HepG2 (cell line): Measurements from ENCODE around the gene PUM1. TPM values are rescaled to one million over a fixed set of nuclear protein-coding genes. Genes with fewer than 3 reads are reported as not detected.

Experiments
- ATAC-seq: fragments of 200-7000 bp; cut with Tn5 transposase; 3 replicates; pipeline ENCODE4 v1.9.1; 2020; ENCODE audit warnings: mild to moderate bottlenecking, moderate library complexity
- BruUV-seq: library from RNA; stranded (reverse); fragments of 400-500 nt; replicated peaks from 2 replicates; lab custom pipeline; 2021; lab: Mats Ljungman, UMichigan
- CTCF ChIA-PET: fragments of 300-600 bp; formaldehyde crosslinking; extraction: SDS; loops from one replicate; lab custom pipeline; 2021; ENCODE audit warnings: low total read pairs, inconsistent platforms, low intra/inter-chr PET ratio; lab: Yijun Ruan, JAX
- POLR2A ChIA-PET: fragments of 350-600 bp; sonication (Branson Sonifier 250); formaldehyde crosslinking; loops from one replicate; lab custom pipeline; 2020; ENCODE audit warnings: antibody characterized with exemption, inconsistent platforms; lab: Yijun Ruan, JAX
- DNase-seq: peaks from one replicate; pipeline ENCODE4 v3.0.0-alpha.2; 2015; ENCODE audit warnings: low spot score
- FAIRE-seq: peaks from 3 replicates; lab custom pipeline; 2011; peaks lifted over from hg19 to GRCh38; lab: Jason Lieb, UNC
- H2AFZ ChIP-seq: one replicate; pipeline ENCODE4 v1.6.1; 2011; ENCODE audit warnings: low read length, inconsistent platforms
- H3K27ac ChIP-seq: fragments of 300-600 bp; 3 replicates; pipeline ENCODE4 v1.8.0; 2011; ENCODE audit warnings: mixed run types, mild to moderate bottlenecking, mixed read lengths, low read length, inconsistent platforms; ENCODE audit not compliant: insufficient read depth; ENCODE audit errors: extremely low read length
- H3K27me3 ChIP-seq, 2 experiments: fragments of 200-600 bp in 1 of 2; 2 replicates in 1 of 2; 3 replicates in 1 of 2; pipeline versions ENCODE4 v1.6.0 to v1.8.0; 2011; ENCODE audit warnings: low read length in 2 of 2, mild to moderate bottlenecking in 2 of 2, moderate library complexity in 2 of 2, inconsistent platforms in 1 of 2; ENCODE audit not compliant: insufficient read depth in 2 of 2, control insufficient read depth in 1 of 2
- H3K36me3 ChIP-seq, 2 experiments: fragments of 200-600 bp in 1 of 2; replicated peaks in 1 of 2; 2 replicates in 1 of 2; 3 replicates in 1 of 2; pipeline versions ENCODE4 v1.5.1 to v1.8.0; 2011; ENCODE audit warnings: low read length in 2 of 2, inconsistent platforms in 1 of 2; ENCODE audit not compliant: insufficient read depth in 2 of 2, control insufficient read depth in 1 of 2
- H3K4me1 ChIP-seq: 2 replicates; pipeline ENCODE4 v1.5.1; 2012; ENCODE audit warnings: low read length, inconsistent platforms; ENCODE audit not compliant: insufficient read depth
- H3K4me2 ChIP-seq: 2 replicates; pipeline ENCODE4 v1.6.0; 2011; ENCODE audit warnings: low read depth, low read length, inconsistent platforms
- H3K4me3 ChIP-seq, 3 experiments: fragments of 200-600 bp in 1 of 3; sonication (generic), shearing (Covaris generic) in 1 of 3; replicated peaks in 1 of 3; 2 replicates each; pipeline ENCODE4 v1.5.1; 2011 to 2016; ENCODE audit warnings: low read length in 3 of 3, inconsistent platforms in 2 of 3, low read depth in 2 of 3, mild to moderate bottlenecking in 2 of 3, control low read depth in 1 of 3, mixed read lengths in 1 of 3; ENCODE audit not compliant: insufficient read depth in 1 of 3
- H3K79me2 ChIP-seq: one replicate; pipeline ENCODE4 v1.6.1; 2011; ENCODE audit warnings: low read length, inconsistent platforms; ENCODE audit not compliant: insufficient read depth
- H3K9ac ChIP-seq: 2 replicates; pipeline ENCODE4 v1.6.0; 2011; ENCODE audit warnings: mild to moderate bottlenecking, low read depth, low read length, inconsistent platforms; ENCODE audit not compliant: insufficient read depth
- H3K9me3 ChIP-seq: 2 replicates; pipeline ENCODE4 v1.5.1; 2012; ENCODE audit warnings: mild to moderate bottlenecking, low read length
- H4K20me1 ChIP-seq: 2 replicates; pipeline ENCODE4 v1.6.0; 2011; ENCODE audit warnings: inconsistent platforms, mild to moderate bottlenecking, low read length, moderate library complexity; ENCODE audit not compliant: insufficient read depth
- CCAR2 ChIP-seq: fragments of 200-400 bp; formaldehyde crosslinking; optimal IDR thresholded peaks from 2 replicates; pipeline ENCODE3; 2018; ENCODE audit warnings: low read depth, mild to moderate bottlenecking, low read length, moderate library complexity
- GATAD2A ChIP-seq: IDR thresholded peaks from 2 replicates; pipeline ENCODE4 v1.6.1; 2016
- HDAC1 ChIP-seq: sonication (generic); formaldehyde crosslinking; IDR thresholded peaks from 2 replicates; pipeline ENCODE4 v1.5.1; 2020; ENCODE audit warnings: mild to moderate bottlenecking, missing genetic modification reagents
- HNF4A ChIP-seq: sonication (generic); formaldehyde crosslinking; IDR thresholded peaks from 2 replicates; pipeline ENCODE4 v1.4.0; 2020; ENCODE audit warnings: missing genetic modification reagents
- HNF4G ChIP-seq, 2 experiments: sonication (generic) in 1 of 2; formaldehyde crosslinking in 1 of 2; IDR thresholded peaks; 2 replicates each; pipeline versions ENCODE4 v1.4.0 to v1.6.1; 2011 to 2020; ENCODE audit warnings: borderline replicate concordance in 2 of 2, low read depth in 2 of 2, mild to moderate bottlenecking in 2 of 2, low read length in 1 of 2, missing genetic modification reagents in 1 of 2, moderate library complexity in 1 of 2
- HOXD1 ChIP-seq: sonication (generic); formaldehyde crosslinking; IDR thresholded peaks from 2 replicates; pipeline ENCODE4 v1.5.0; 2020; ENCODE audit warnings: missing genetic modification reagents
- ISL2 ChIP-seq: sonication (generic); formaldehyde crosslinking; IDR thresholded peaks from 2 replicates; pipeline ENCODE4 v1.5.0; 2020; ENCODE audit warnings: missing genetic modification reagents
- JARID2 ChIP-seq: sonication (generic); formaldehyde crosslinking; IDR thresholded peaks from 2 replicates; pipeline ENCODE4 v1.8.1; 2023; ENCODE audit warnings: missing genetic modification reagents, inconsistent platforms; ENCODE audit not compliant: insufficient replicate concordance
- KLF12 ChIP-seq: sonication (generic); formaldehyde crosslinking; IDR thresholded peaks from 2 replicates; pipeline ENCODE4 v1.4.0; 2020; ENCODE audit warnings: missing genetic modification reagents, borderline replicate concordance
- MED1 ChIP-seq: sonication (generic); formaldehyde crosslinking; IDR thresholded peaks from 2 replicates; pipeline ENCODE4 v1.4.0; 2020; ENCODE audit warnings: missing genetic modification reagents
- NONO ChIP-seq, 2 experiments: fragments of 450-650 bp in 1 of 2; sonication (generic) in 1 of 2; formaldehyde crosslinking in 1 of 2; IDR thresholded peaks in 1 of 2; conservative IDR thresholded peaks in 1 of 2; 2 replicates each; pipeline versions ENCODE4 v1.6.1 to v1.8.0; 2017 to 2022; ENCODE audit warnings: mild to moderate bottlenecking in 1 of 2, missing genetic modification reagents in 1 of 2, moderate library complexity in 1 of 2
- NR2C2 ChIP-seq: sonication (generic); formaldehyde crosslinking; IDR thresholded peaks from 2 replicates; pipeline ENCODE4 v1.4.0; 2020; ENCODE audit warnings: missing genetic modification reagents, mild to moderate bottlenecking, moderate library complexity, borderline replicate concordance
- PCBP2 ChIP-seq: fragments of 200-400 bp; formaldehyde crosslinking; optimal IDR thresholded peaks from 2 replicates; pipeline ENCODE3; 2018; ENCODE audit warnings: low read length, low read depth; ENCODE audit not compliant: poor library complexity, severe bottlenecking
- PHF20 ChIP-seq: sonication (generic); formaldehyde crosslinking; IDR thresholded peaks from 2 replicates; pipeline ENCODE4 v1.5.0; 2020; ENCODE audit warnings: mild to moderate bottlenecking, missing genetic modification reagents
- RARA ChIP-seq: IDR thresholded peaks from 2 replicates; pipeline ENCODE4 v1.6.1; 2016; ENCODE audit warnings: missing genetic modification reagents, missing compliant biosample characterization
- REXO4 ChIP-seq: sonication (generic); formaldehyde crosslinking; IDR thresholded peaks from 2 replicates; pipeline ENCODE4 v1.8.0; 2022; ENCODE audit warnings: missing genetic modification reagents, mild to moderate bottlenecking, borderline replicate concordance
- SPEN ChIP-seq: sonication (generic); formaldehyde crosslinking; IDR thresholded peaks from 2 replicates; pipeline ENCODE4 v1.5.1; 2020; ENCODE audit warnings: low read depth, mild to moderate bottlenecking, missing genetic modification reagents
- TBL1XR1 ChIP-seq: fragments of 150-350 bp; IDR thresholded peaks from 2 replicates; pipeline ENCODE4 v1.6.1; 2014; ENCODE audit warnings: borderline replicate concordance, low read length; ENCODE audit not compliant: partially characterized antibody
- TOPORS ChIP-seq: sonication (generic); formaldehyde crosslinking; IDR thresholded peaks from 2 replicates; pipeline ENCODE4 v1.8.0; 2023; ENCODE audit warnings: mild to moderate bottlenecking, missing genetic modification reagents
- U2AF2 ChIP-seq: fragments of 200-400 bp; formaldehyde crosslinking; IDR thresholded peaks from 2 replicates; pipeline ENCODE4 v1.6.1; 2017; ENCODE audit warnings: low read depth, mild to moderate bottlenecking, low read length
- ZFX ChIP-seq: sonication (generic); formaldehyde crosslinking; IDR thresholded peaks from 2 replicates; pipeline ENCODE4 v1.4.0; 2020; ENCODE audit warnings: mild to moderate bottlenecking, low read depth, missing genetic modification reagents, moderate library complexity
- WGBS: methylation state at CpG from one replicate; pipeline ENCODE4 v1.1.6; 2017; ENCODE audit warnings: low lambda C conversion rate; 5-methylcytosine and 5-hydroxymethylcytosine counted together
- in situ Hi-C: cut with HindIII; loops from 2 replicates; pipeline ENCODE4 v1.10.0; 2017; ENCODE audit warnings: low pct_unique_long_range_greater_than_20kb; ENCODE audit not compliant: extremely low pct_ligation_motif_present
- intact Hi-C: fragments of 100-400 bp; cut with micrococcal nuclease; formaldehyde crosslinking; loops from one replicate; pipeline ENCODE4 v1.10.0; 2022; ENCODE audit not compliant: unreplicated experiment
- polyA plus RNA-seq, 8 experiments: library from polyadenylated mRNA; depleted of rRNA in 3 of 8; stranded (reverse) in 7 of 8; unstranded in 1 of 8; fragments of >200 nt; fragmentation: Illumina TruSeq in 4 of 8; extraction: Trizol in 4 of 8; gene quantifications; 2 replicates each; pipeline versions ENCODE4 v1.2.1 to v1.2.3, GENCODE V29; 2011 to 2016; ENCODE audit warnings: low read depth in 4 of 8, missing spikeins in 1 of 8, mixed read lengths in 1 of 8; ENCODE audit not compliant: insufficient read depth in 1 of 8
- total RNA-seq, 5 experiments: library from RNA; depleted of rRNA; stranded (reverse); fragments of >200 nt; fragmentation: Illumina TruSeq; extraction: Trizol; gene quantifications; 2 replicates each; pipeline ENCODE4 v1.2.3, GENCODE V29; 2016; ENCODE audit warnings: low read depth in 1 of 5
- TF ChIP-seq, protein P1 (sequence below): sonication (generic); formaldehyde crosslinking; IDR thresholded peaks from 2 replicates; pipeline ENCODE4 v1.8.0; 2022; ENCODE audit warnings: mild to moderate bottlenecking, missing genetic modification reagents, moderate library complexity
- TF ChIP-seq, protein P2 (sequence below): sonication (generic); formaldehyde crosslinking; IDR thresholded peaks from 2 replicates; pipeline ENCODE4 v1.9.0; 2022; ENCODE audit warnings: low read depth, missing genetic modification reagents

PUM1 gene
- total and polyA plus RNA-seq, 2 of the 13 experiments (the other 11 are each of a cell fraction or from before 2014, with no cell fraction given): 64.7 to 91.0 TPM

DNA sequence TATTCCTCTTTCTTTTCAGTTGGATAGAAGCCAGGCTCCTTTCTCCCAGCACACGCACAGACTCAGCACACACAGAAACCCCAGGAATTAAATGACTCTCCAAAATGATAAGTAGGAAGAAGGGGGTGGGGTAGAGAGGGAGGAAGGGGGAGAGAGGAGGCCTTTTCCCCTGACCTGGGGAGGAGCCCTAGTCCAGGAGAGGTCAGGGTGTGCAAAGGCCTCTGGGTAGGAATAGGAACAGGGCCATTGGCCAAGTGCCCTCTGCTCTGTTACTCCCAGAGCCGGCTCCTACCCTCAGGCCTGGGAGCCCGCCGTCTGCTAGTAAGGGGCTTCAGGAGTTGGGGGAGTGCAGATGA lies 35.6 kb upstream of the PUM1 start:
- no peaks in the 10 kb centered on the region for H3K36me3 ChIP-seq
- WGBS: 3% methylated on average over 4 of the region's 4 CpGs
- POLR2A ChIA-PET: interaction anchor here (1.5 kb wide), 1 partner anchor 10 kb away, joined by 4 read pairs; no protein-coding TSS in a partner anchor
- H3K79me2 ChIP-seq: no peaks in the 10 kb centered on the region
- FAIRE-seq: no peak
- CTCF ChIA-PET: no interaction called here
- DNase-seq: peak; percentile 33
- peaks cover 47% of the 10 kb centered on the region for H3K4me1 ChIP-seq
- H3K4me2 ChIP-seq: peak overlapping the region; percentile 74
- H3K27me3 ChIP-seq: no peaks in the 10 kb centered on the region
- no peaks in the 10 kb centered on the region for H4K20me1 ChIP-seq
- peak overlapping the region; percentile 49 for H3K27ac ChIP-seq
- no TSS peak for BruUV-seq
- H3K9me3 ChIP-seq: no peaks in the 10 kb centered on the region
- H2AFZ ChIP-seq: peak overlapping the region; percentile 90
- intact Hi-C loops (no loop called here), in situ Hi-C loops (no loop called here)
- ATAC-seq: peak; percentile 78
- peak overlapping the region; percentile 2 to 36 (median 31); a peak in 3 of 6 replicates for H3K4me3 ChIP-seq
- H3K9ac ChIP-seq: peak overlapping the region; percentile 49; the same call in 1 of the 2 replicates
- TF ChIP-seq GATAD2A (CRISPR knock-in tag): peak; percentile 60; the same call in 1 of the 2 replicates
- 0 out of 2 replicates have a peak, but pooled peaks have one; percentile 24 for TF ChIP-seq KLF12 (CRISPR knock-in tag)
- TF ChIP-seq, protein P1, sequence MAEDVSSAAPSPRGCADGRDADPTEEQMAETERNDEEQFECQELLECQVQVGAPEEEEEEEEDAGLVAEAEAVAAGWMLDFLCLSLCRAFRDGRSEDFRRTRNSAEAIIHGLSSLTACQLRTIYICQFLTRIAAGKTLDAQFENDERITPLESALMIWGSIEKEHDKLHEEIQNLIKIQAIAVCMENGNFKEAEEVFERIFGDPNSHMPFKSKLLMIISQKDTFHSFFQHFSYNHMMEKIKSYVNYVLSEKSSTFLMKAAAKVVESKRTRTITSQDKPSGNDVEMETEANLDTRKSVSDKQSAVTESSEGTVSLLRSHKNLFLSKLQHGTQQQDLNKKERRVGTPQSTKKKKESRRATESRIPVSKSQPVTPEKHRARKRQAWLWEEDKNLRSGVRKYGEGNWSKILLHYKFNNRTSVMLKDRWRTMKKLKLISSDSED (CRISPR knock-in tag): no peak
- TF ChIP-seq NONO (IDR thresholded peaks at IDR 0.05): no peak
- no peak for TF ChIP-seq NONO (CRISPR knock-in tag; conservative IDR thresholded peaks at IDR 0.05)
- TF ChIP-seq, protein P2, sequence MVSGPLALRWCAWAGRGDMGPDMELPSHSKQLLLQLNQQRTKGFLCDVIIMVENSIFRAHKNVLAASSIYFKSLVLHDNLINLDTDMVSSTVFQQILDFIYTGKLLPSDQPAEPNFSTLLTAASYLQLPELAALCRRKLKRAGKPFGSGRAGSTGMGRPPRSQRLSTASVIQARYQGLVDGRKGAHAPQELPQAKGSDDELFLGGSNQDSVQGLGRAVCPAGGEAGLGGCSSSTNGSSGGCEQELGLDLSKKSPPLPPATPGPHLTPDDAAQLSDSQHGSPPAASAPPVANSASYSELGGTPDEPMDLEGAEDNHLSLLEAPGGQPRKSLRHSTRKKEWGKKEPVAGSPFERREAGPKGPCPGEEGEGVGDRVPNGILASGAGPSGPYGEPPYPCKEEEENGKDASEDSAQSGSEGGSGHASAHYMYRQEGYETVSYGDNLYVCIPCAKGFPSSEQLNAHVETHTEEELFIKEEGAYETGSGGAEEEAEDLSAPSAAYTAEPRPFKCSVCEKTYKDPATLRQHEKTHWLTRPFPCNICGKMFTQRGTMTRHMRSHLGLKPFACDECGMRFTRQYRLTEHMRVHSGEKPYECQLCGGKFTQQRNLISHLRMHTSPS (CRISPR knock-in tag): no peak
- no peak for TF ChIP-seq TOPORS (CRISPR knock-in tag)
- TF ChIP-seq SPEN: 0 out of 2 replicates have a peak, but pooled peaks have one; percentile 39
- peak; percentile 37; the same call in 1 of the 2 replicates for TF ChIP-seq PHF20 (CRISPR knock-in tag)
- 0 out of 2 replicates have a peak, but pooled peaks have one; percentile 15 for TF ChIP-seq HNF4G (IDR thresholded peaks at IDR 0.05; ENCODE audit: borderline replicate concordance, low read depth, low read length)
- TF ChIP-seq HNF4G (CRISPR knock-in tag; IDR thresholded peaks at IDR 0.05; ENCODE audit: borderline replicate concordance, low read depth): no peak
- TF ChIP-seq REXO4: no peak
- no peak for TF ChIP-seq HDAC1 (CRISPR knock-in tag)
- no peak for TF ChIP-seq U2AF2
- no peak for TF ChIP-seq MED1 (CRISPR knock-in tag)
- TF ChIP-seq RARA (CRISPR knock-in tag): 0 out of 2 replicates have a peak, but pooled peaks have one; percentile 11
- peak; percentile 84 for TF ChIP-seq NR2C2 (CRISPR knock-in tag)
- peak; percentile 16 for TF ChIP-seq PCBP2
- TF ChIP-seq JARID2 (CRISPR knock-in tag): no peak
- TF ChIP-seq HNF4A (CRISPR knock-in tag): peak; percentile 34; the same call in 1 of the 2 replicates
- TF ChIP-seq CCAR2: no peak
- TF ChIP-seq HOXD1 (CRISPR knock-in tag): 0 out of 2 replicates have a peak, but pooled peaks have one; percentile 20
- no peak for TF ChIP-seq TBL1XR1
- peak; percentile 50 for TF ChIP-seq ZFX
- peak; percentile 35; the same call in 1 of the 2 replicates for TF ChIP-seq ISL2 (CRISPR knock-in tag)
